IMR-90 (cell line): ENCODE data around the gene HCN2. TPM values are rescaled to one million over a fixed set of nuclear protein-coding genes. Genes with fewer than 3 reads are reported as not detected.

ENCODE experiments used
- ATAC-seq: fragments of 200-7000 bp; cut with Tn5 transposase; 2 replicates; pipeline ENCODE4 v1.9.1; 2020; ENCODE audit warnings: low read depth, mild to moderate bottlenecking, moderate library complexity
- BruUV-seq: library from RNA; stranded (reverse); fragments of 400-500 nt; replicated peaks from 2 replicates; lab custom pipeline; 2021; lab: Mats Ljungman, UMichigan
- CTCF ChIA-PET: fragments of 300-600 bp; formaldehyde crosslinking; extraction: SDS; loops from one replicate; lab custom pipeline; 2021; ENCODE audit warnings: antibody characterized with exemption; lab: Yijun Ruan, JAX
- POLR2A ChIA-PET: fragments of 300-600 bp; sonication (Branson Sonifier 250); formaldehyde crosslinking; loops from one replicate; lab custom pipeline; 2022; ENCODE audit warnings: antibody characterized with exemption; ENCODE audit not compliant: unreplicated experiment; lab: Charles Lee
- DNase-seq: peaks from one replicate; pipeline ENCODE4 v3.0.0; 2013
- H2AFZ ChIP-seq: replicated peaks from 2 replicates; pipeline ENCODE3; 2013; ENCODE audit warnings: low read length, mild to moderate bottlenecking; ENCODE audit not compliant: poor library complexity
- H2AK5ac ChIP-seq: 2 replicates; pipeline ENCODE4 v1.6.1; 2013; ENCODE audit warnings: low read depth, low read length, inconsistent platforms
- H2AK9ac ChIP-seq: replicated peaks from 2 replicates; pipeline ENCODE3; 2013; ENCODE audit warnings: mild to moderate bottlenecking, low read depth, low read length, moderate library complexity; ENCODE audit not compliant: poor library complexity
- H2BK120ac ChIP-seq: 2 replicates; pipeline ENCODE4 v1.6.1; 2013; ENCODE audit warnings: low read depth, low read length, inconsistent platforms
- H2BK15ac ChIP-seq: 3 replicates; pipeline ENCODE4 v1.6.1; 2013; ENCODE audit warnings: low read depth, low read length, inconsistent platforms
- H2BK20ac ChIP-seq: 2 replicates; pipeline ENCODE4 v1.6.1; 2013; ENCODE audit warnings: low read depth, mild to moderate bottlenecking, inconsistent platforms, low read length, moderate library complexity
- H2BK5ac ChIP-seq: 2 replicates; pipeline ENCODE4 v1.6.1; 2013; ENCODE audit warnings: mild to moderate bottlenecking, low read depth, low read length, inconsistent platforms; ENCODE audit not compliant: poor library complexity, severe bottlenecking
- H3K14ac ChIP-seq: replicated peaks from 2 replicates; pipeline ENCODE4 v1.6.1; 2013; ENCODE audit warnings: low read depth, low read length, inconsistent platforms
- H3K18ac ChIP-seq: 2 replicates; pipeline ENCODE4 v1.6.1; 2013; ENCODE audit warnings: low read depth, low read length, control low read depth
- H3K23ac ChIP-seq: 2 replicates; pipeline ENCODE4 v1.6.1; 2013; ENCODE audit warnings: low read depth, low read length, inconsistent platforms
- H3K27ac ChIP-seq: 2 replicates; pipeline ENCODE4 v1.5.1; 2013; ENCODE audit warnings: mild to moderate bottlenecking, control low read depth, low read length; ENCODE audit not compliant: insufficient read depth
- H3K27me3 ChIP-seq: 2 replicates; pipeline ENCODE4 v1.6.1; 2013; ENCODE audit warnings: low read length; ENCODE audit not compliant: control insufficient read depth, insufficient read depth
- H3K36me3 ChIP-seq: 2 replicates; pipeline ENCODE4 v1.6.1; 2013; ENCODE audit warnings: low read length, mixed read lengths; ENCODE audit not compliant: control insufficient read depth, insufficient read depth
- H3K4ac ChIP-seq: 2 replicates; pipeline ENCODE4 v1.6.1; 2013; ENCODE audit warnings: low read depth, low read length, inconsistent platforms
- H3K4me1 ChIP-seq: 2 replicates; pipeline ENCODE4 v1.6.1; 2013; ENCODE audit warnings: low read length, mixed read lengths; ENCODE audit not compliant: control insufficient read depth, insufficient read depth
- H3K4me2 ChIP-seq: 2 replicates; pipeline ENCODE4 v1.6.1; 2013; ENCODE audit warnings: low read depth, mild to moderate bottlenecking, control low read depth, low read length, moderate library complexity
- H3K4me3 ChIP-seq: 2 replicates; pipeline ENCODE4 v1.5.1; 2013; ENCODE audit warnings: low read depth, mild to moderate bottlenecking, control low read depth, low read length, moderate library complexity; ENCODE audit not compliant: insufficient read depth
- H3K56ac ChIP-seq: 2 replicates; pipeline ENCODE4 v1.6.1; 2013; ENCODE audit warnings: low read length, inconsistent platforms; ENCODE audit not compliant: insufficient read depth; ENCODE audit errors: extremely low read depth
- H3K79me1 ChIP-seq, 2 experiments: 2 replicates each; pipeline ENCODE4 v1.6.1; 2013; ENCODE audit warnings: low read length in 2 of 2, inconsistent platforms in 1 of 2, low read depth in 1 of 2
- H3K9ac ChIP-seq: 2 replicates; pipeline ENCODE4 v1.6.1; 2013; ENCODE audit warnings: low read depth, low read length, control low read depth
- H3K9me1 ChIP-seq: 2 replicates; pipeline ENCODE4 v1.6.1; 2013; ENCODE audit warnings: low read length, inconsistent platforms; ENCODE audit not compliant: insufficient read depth
- H3K9me3 ChIP-seq: 2 replicates; pipeline ENCODE4 v1.6.1; 2013; ENCODE audit warnings: low read length; ENCODE audit not compliant: control insufficient read depth, insufficient read depth
- H4K20me1 ChIP-seq: 2 replicates; pipeline ENCODE4 v1.6.1; 2013; ENCODE audit warnings: low read length, inconsistent platforms; ENCODE audit not compliant: insufficient read depth
- H4K5ac ChIP-seq: 2 replicates; pipeline ENCODE4 v1.6.1; 2013; ENCODE audit warnings: mild to moderate bottlenecking, low read depth, low read length, control low read depth
- H4K8ac ChIP-seq, 2 experiments: 2 replicates each; pipeline ENCODE4 v1.6.1; 2013; ENCODE audit warnings: low read depth in 2 of 2, low read length in 2 of 2, control low read depth in 1 of 2, inconsistent platforms in 1 of 2
- H4K91ac ChIP-seq: 2 replicates; pipeline ENCODE4 v1.6.1; 2013; ENCODE audit warnings: low read depth, low read length, inconsistent platforms; ENCODE audit not compliant: insufficient read depth
- MAFK ChIP-seq: IDR thresholded peaks from 2 replicates; pipeline ENCODE4 v1.6.1; 2012; ENCODE audit warnings: low read depth, low read length, improper control_type of control experiment
- MAZ ChIP-seq: IDR thresholded peaks from 2 replicates; pipeline ENCODE4 v1.6.1; 2012; ENCODE audit warnings: low read depth, mild to moderate bottlenecking, low read length, improper control_type of control experiment, moderate library complexity, borderline replicate concordance
- WGBS, 2 experiments: methylation state at CpG; one replicate each; pipeline versions ENCODE4 v1.1.5 to v1.1.7; 2013; ENCODE audit warnings: missing lambda C conversion rate in 2 of 2; ENCODE audit not compliant: insufficient read length in 1 of 2; ENCODE audit errors: extremely low coverage in 2 of 2; 5-methylcytosine and 5-hydroxymethylcytosine counted together
- dilution Hi-C: fragments of 300-500 bp; cut with HindIII; formaldehyde crosslinking; loops from one replicate; pipeline ENCODE4 v1.14.3; 2018; ENCODE audit warnings: low sequenced_read_pairs; ENCODE audit not compliant: unreplicated experiment
- in situ Hi-C: fragments of 300-500 bp; cut with MboI; formaldehyde crosslinking; loops from 3 replicates; pipeline ENCODE4 v1.14.3; 2019; ENCODE audit warnings: low sequenced_read_pairs, inconsistent platforms, mixed read lengths
- intact Hi-C: fragments of 100-400 bp; cut with micrococcal nuclease; formaldehyde crosslinking; loops from 2 replicates; pipeline ENCODE4 v1.10.0; 2022
- polyA plus RNA-seq, 3 experiments: library from polyadenylated mRNA; depleted of rRNA; stranded (reverse); fragments of >200 nt; gene quantifications; 2 replicates each; pipeline ENCODE4 v1.2.3, GENCODE V29; 2012; ENCODE audit warnings: low replicate concordance in 1 of 3
- total RNA-seq: library from RNA; depleted of rRNA; stranded (reverse); fragments of >200 nt; gene quantifications from 2 replicates; pipeline ENCODE4 v1.2.3, GENCODE V29; 2012
- TF ChIP-seq, protein P1 (sequence below): fragments of 150-350 bp; IDR thresholded peaks from 2 replicates; pipeline ENCODE4 v1.6.1; 2016; ENCODE audit warnings: low read depth, mild to moderate bottlenecking, low read length, moderate library complexity, borderline replicate concordance

The HCN2 gene
- total and polyA plus RNA-seq, 2 of the 4 experiments (the other 2 are of a cell fraction), result 0.72 to 2.6 TPM

DNA sequence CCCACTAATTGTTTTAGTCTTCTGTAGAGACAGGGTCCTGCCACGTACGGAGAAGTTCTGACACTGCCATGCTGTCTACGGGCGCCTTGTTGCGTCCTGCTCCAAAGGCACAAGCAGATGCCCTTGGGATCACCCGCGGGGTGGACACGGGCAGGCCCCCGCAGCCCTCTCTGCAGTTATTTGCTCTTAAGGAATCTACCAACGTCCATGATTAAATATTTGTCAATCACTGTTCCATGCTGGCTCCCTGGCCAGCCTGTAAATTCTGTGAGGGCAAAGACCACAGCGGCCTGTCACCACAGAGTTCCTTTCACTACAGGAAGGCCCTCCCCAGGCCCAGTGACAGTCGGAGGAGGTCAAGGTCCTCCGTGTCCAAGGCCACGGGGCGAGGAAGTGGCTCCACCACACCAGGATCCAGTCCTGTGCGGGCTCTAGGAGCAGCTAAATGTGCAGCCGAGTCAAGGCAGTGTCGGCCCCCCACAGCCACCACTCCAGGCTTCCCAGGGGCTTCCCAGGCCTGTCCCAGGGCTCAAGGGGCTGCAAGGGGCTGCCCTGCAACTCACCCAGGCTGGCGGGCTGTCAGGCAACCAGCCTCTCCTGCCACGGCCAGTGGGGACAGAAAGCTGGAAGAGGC is 71.2 kb downstream of the HCN2 start (continued):
- TF ChIP-seq, protein P1, sequence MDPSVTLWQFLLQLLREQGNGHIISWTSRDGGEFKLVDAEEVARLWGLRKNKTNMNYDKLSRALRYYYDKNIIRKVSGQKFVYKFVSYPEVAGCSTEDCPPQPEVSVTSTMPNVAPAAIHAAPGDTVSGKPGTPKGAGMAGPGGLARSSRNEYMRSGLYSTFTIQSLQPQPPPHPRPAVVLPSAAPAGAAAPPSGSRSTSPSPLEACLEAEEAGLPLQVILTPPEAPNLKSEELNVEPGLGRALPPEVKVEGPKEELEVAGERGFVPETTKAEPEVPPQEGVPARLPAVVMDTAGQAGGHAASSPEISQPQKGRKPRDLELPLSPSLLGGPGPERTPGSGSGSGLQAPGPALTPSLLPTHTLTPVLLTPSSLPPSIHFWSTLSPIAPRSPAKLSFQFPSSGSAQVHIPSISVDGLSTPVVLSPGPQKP, result no peak

DNA sequence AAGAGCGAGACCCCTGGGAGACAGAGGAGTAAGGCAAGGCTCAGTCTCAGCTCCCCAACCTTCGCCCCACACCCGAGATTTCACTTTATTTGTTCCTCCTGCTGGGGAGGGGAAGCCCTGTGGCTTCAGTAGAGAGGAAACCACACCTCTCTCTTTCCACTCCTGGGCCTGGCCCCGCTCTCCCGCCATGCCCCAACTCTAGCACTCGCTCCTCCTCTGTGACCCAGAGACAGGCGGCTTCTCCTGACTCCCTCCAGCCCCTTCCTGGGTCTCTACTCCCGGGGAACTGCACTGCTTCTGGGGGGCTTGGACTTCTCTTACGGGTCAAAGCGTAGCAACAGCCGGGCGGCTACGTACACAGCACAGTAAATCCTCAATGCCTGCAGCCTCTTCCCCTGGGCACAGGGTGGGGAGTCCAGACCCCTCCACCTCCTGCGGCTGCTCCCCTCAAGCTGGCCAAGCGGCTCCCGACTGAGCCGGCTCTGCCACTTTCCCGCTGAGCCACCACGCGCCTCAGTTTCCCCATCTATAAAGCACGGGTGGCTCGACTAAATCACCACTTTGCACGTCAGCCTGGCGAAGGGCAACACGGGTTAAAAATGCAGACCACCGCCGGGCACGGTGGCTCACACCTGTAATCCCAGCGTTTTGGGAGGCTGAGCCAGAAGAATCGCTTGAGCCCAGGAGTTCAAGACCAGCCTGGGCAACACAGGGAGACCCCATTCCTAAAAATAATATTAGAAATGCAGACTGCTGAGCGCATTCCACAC is 71.9 kb downstream of the HCN2 start:
- DNase-seq, result no peak
- peak overlapping the region; percentile 87 for H2AK9ac ChIP-seq
- POLR2A ChIA-PET, result no interaction called here
- no peak for ATAC-seq
- TF ChIP-seq MAZ (0 out of 2 replicates have a peak, but pooled peaks have one; percentile 12), MAFK (no peak)
- H2BK20ac ChIP-seq, result no peak overlapping the region
- H3K27ac ChIP-seq, result peak overlapping the region; percentile 75
- H3K9me3 ChIP-seq, result no peaks in the 10 kb centered on the region
- peaks cover 57% of the 10 kb centered on the region for H4K20me1 ChIP-seq
- H2BK120ac ChIP-seq, result no peak overlapping the region
- peak overlapping the region; percentile 90 for H3K23ac ChIP-seq
- in situ Hi-C loops, result no loop called here
- intact Hi-C loops, result loop anchor here (2.0 to 10.0 kb wide), 4 partner anchors 29 to 251 kb away; partner anchors contain the start of genes POLRMT and R3HDM4
- H2AFZ ChIP-seq, result no peak overlapping the region
- peak overlapping the region; percentile 12 for H2BK5ac ChIP-seq
- dilution Hi-C loops, result no loop called here
- peak overlapping the region; percentile 95 for H3K4me2 ChIP-seq
- 0 out of 2 replicates have a peak overlapping the region, but pooled peaks have one; percentile 23 for H3K14ac ChIP-seq
- H3K79me1 ChIP-seq, result peaks cover 0 to 41% of the 10 kb centered on the region in 2 experiments; a peak in 2 of 4 replicates
- no peaks in the 10 kb centered on the region for H3K27me3 ChIP-seq
- H3K4ac ChIP-seq, result no peak overlapping the region
- 33% methylated on average over 13 of the region's 31 CpGs; no CpG with 5 or more reads in 1 of the 2 experiments for WGBS, 2 experiments
- no peak overlapping the region for H3K56ac ChIP-seq
- no TSS peak for BruUV-seq
- H3K4me3 ChIP-seq, result peak overlapping the region; percentile 87
- H4K91ac ChIP-seq, result no peak overlapping the region
- H3K9ac ChIP-seq, result peak overlapping the region; percentile 91
- no peak overlapping the region for H2BK15ac ChIP-seq
- H2AK5ac ChIP-seq, result peak overlapping the region; percentile 2
- H3K18ac ChIP-seq, result no peak overlapping the region
- peaks cover 7% of the 10 kb centered on the region; the same call in 1 of the 2 replicates for H3K36me3 ChIP-seq
- peaks cover 14% of the 10 kb centered on the region for H3K4me1 ChIP-seq
- no peak overlapping the region for H4K5ac ChIP-seq
- CTCF ChIA-PET, result no interaction called here
- H3K9me1 ChIP-seq, result no peaks in the 10 kb centered on the region
- H4K8ac ChIP-seq, result no peak overlapping the region
